Upper lobe of left lung (tissue), 4 donors: ENCODE results near the gene SNHG17.

Experiments
- POLR2AphosphoS5 ChIP-seq, 2 donors: sonication (generic); formaldehyde crosslinking; IDR thresholded peaks; one replicate each; pipeline ENCODE4 v1.5.1; 2017; ENCODE audit warnings: antibody characterized with exemption in 2 of 2
- TF ChIP-seq, protein P1 (sequence below), 6 experiments: fragments of 450-650 bp in 4 of 6; fragments of 200-600 bp in 2 of 6; sonication (generic) in 2 of 6; IDR thresholded peaks; one replicate each; pipeline ENCODE4 v1.5.1; 2016 to 2019; ENCODE audit warnings: antibody characterized with exemption in 6 of 6

DNA sequence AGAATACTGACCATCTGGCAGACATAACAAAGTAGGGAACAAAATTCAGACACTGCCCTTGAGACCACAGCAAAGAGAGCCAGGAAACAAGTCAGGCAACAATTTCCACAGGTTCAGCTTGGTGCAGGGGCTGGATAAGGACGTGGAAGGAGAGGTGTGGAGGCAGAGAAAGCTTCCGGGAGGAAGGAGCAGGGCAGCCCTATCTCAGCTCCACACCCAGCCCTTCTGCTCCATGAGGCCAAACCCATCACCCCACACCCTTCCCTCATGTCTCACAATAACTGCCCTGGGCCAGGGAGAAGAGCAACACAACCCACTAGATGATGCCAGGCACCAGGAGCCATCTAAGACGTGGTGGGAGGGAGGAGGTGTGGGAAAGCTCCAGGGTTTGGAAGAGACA, 5.8 kb downstream of the SNHG17 start:
- TF ChIP-seq, protein P1, sequence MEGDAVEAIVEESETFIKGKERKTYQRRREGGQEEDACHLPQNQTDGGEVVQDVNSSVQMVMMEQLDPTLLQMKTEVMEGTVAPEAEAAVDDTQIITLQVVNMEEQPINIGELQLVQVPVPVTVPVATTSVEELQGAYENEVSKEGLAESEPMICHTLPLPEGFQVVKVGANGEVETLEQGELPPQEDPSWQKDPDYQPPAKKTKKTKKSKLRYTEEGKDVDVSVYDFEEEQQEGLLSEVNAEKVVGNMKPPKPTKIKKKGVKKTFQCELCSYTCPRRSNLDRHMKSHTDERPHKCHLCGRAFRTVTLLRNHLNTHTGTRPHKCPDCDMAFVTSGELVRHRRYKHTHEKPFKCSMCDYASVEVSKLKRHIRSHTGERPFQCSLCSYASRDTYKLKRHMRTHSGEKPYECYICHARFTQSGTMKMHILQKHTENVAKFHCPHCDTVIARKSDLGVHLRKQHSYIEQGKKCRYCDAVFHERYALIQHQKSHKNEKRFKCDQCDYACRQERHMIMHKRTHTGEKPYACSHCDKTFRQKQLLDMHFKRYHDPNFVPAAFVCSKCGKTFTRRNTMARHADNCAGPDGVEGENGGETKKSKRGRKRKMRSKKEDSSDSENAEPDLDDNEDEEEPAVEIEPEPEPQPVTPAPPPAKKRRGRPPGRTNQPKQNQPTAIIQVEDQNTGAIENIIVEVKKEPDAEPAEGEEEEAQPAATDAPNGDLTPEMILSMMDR (IDR thresholded peaks at IDR 0.05), result no peak
- no peak for TF ChIP-seq POLR2AphosphoS5 (IDR thresholded peaks at IDR 0.05)
